ENCODE measurements around the gene IQCB1. TPM values are rescaled to one million over a fixed set of nuclear protein-coding genes. Genes with fewer than 3 reads are reported as not detected.
"Not testable (repeated sequence)": the region's sequence is repeated elsewhere in the genome, so short reads cannot be mapped to it uniquely, and the experiment has no call there.

IQCB1 gene
- total RNA-seq, 1 donor from 2014 or later = 8.5 TPM

DNA sequence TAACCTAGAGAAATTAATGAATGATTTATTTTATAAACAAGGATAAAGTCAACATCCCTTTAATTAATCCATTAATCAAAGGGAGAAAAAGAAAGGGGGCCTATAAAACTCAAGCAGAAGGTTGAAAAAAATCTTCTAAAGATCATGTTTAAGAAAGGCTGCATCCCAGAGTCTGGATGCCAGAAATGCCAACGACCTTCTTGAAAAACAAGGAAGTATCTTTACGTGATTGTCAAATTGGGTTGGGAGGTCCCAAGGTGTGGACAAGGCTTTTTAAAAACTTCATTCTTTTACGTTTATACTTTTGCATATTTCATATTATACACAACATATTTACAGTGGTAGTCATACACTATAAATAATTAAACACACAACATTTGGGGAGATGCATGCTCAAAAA lies 86.9 kb downstream of the IQCB1 start:
- H3K4me1 Mint-ChIP-seq (ENCODE audit: low read depth, unreplicated experiment) = no peaks in the 10 kb centered on the region
- no peak overlapping the region for H3K4me3 Mint-ChIP-seq (ENCODE audit: unreplicated experiment)
- H3K27me3 Mint-ChIP-seq (ENCODE audit: unreplicated experiment) = no peaks in the 10 kb centered on the region
- no peaks in the 10 kb centered on the region for H3K36me3 Mint-ChIP-seq (ENCODE audit: unreplicated experiment)
- H3K9me3 Mint-ChIP-seq (ENCODE audit: unreplicated experiment) = no peaks in the 10 kb centered on the region
- TF ChIP-seq, protein P1, sequence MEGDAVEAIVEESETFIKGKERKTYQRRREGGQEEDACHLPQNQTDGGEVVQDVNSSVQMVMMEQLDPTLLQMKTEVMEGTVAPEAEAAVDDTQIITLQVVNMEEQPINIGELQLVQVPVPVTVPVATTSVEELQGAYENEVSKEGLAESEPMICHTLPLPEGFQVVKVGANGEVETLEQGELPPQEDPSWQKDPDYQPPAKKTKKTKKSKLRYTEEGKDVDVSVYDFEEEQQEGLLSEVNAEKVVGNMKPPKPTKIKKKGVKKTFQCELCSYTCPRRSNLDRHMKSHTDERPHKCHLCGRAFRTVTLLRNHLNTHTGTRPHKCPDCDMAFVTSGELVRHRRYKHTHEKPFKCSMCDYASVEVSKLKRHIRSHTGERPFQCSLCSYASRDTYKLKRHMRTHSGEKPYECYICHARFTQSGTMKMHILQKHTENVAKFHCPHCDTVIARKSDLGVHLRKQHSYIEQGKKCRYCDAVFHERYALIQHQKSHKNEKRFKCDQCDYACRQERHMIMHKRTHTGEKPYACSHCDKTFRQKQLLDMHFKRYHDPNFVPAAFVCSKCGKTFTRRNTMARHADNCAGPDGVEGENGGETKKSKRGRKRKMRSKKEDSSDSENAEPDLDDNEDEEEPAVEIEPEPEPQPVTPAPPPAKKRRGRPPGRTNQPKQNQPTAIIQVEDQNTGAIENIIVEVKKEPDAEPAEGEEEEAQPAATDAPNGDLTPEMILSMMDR (IDR thresholded peaks at IDR 0.05; ENCODE audit: partially characterized antibody, unreplicated experiment) = no peak
- DNase-seq = no peak
- no peak overlapping the region for H3K27ac Mint-ChIP-seq (ENCODE audit: unreplicated experiment)

DNA sequence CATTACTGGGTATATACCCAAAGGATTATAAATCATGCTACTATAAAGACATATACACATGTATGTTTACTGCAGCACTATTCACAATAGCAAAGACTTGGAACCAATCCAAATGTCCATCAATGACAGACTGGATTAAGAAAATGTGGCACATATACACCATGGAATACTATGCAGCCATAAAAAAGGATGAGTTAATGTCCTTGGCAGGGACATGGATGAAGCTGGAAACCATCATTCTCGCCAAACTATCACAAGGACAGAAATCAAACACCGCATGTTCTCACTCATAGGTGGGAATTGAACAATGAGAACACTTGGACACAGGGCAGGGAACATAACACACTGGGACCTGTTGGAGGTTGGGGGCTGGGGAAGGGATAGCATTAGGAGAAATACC lies 91.8 kb downstream of the IQCB1 start:
- H3K27me3 Mint-ChIP-seq (ENCODE audit: unreplicated experiment); DNase-seq; H3K4me1 Mint-ChIP-seq (ENCODE audit: low read depth, unreplicated experiment); H3K27ac Mint-ChIP-seq (ENCODE audit: unreplicated experiment); H3K4me3 Mint-ChIP-seq (ENCODE audit: unreplicated experiment); H3K9me3 Mint-ChIP-seq (ENCODE audit: unreplicated experiment); H3K36me3 Mint-ChIP-seq (ENCODE audit: unreplicated experiment): not testable (repeated sequence)

DNA sequence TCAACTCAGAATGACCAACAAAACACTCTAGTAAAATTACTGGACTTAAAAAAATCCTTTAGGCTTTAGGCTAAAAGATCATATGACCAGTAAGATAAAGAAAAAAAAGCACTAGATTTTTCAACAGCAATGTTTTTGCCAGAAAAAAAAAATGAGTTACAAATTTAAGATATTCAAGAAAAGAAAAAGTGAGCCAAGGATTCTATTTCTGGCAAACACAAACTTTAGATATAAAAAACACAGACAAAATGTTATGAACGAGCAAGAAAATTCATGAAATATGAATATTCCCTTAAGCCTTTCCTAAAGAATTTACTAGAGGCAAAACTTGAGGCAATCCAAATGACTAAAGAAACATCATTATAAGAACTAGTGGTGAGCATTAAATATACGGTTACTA lies 94.0 kb downstream of the IQCB1 start:
- no peaks in the 10 kb centered on the region for H3K4me1 Mint-ChIP-seq (ENCODE audit: low read depth, unreplicated experiment)
- peaks cover 1% of the 10 kb centered on the region for H3K9me3 Mint-ChIP-seq (ENCODE audit: unreplicated experiment)
- DNase-seq = no peak
- H3K27me3 Mint-ChIP-seq (ENCODE audit: unreplicated experiment) = no peaks in the 10 kb centered on the region
- TF ChIP-seq, protein P1 (IDR thresholded peaks at IDR 0.05; ENCODE audit: partially characterized antibody, unreplicated experiment) = no peak
- H3K36me3 Mint-ChIP-seq (ENCODE audit: unreplicated experiment) = no peaks in the 10 kb centered on the region
- H3K4me3 Mint-ChIP-seq (ENCODE audit: unreplicated experiment) = no peak overlapping the region
- no peak overlapping the region for H3K27ac Mint-ChIP-seq (ENCODE audit: unreplicated experiment)

DNA sequence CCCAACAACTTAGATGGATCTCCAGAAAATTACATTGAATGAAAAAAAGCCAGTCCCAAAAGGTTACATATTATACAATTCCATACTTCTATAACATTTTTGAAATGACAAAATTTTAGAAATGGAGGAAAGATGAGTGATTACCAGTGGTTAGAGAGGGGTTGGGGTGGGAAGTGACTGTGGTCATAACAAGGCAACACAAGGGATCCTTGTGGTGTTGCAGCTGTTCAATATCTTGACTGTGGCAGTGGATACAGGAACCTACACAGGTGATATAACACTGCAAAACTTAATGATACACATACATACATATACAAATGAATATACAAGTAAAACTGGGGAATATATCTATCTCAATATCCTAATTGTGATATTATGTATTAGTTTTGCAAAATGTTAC lies 95.0 kb downstream of the IQCB1 start:
- peaks cover 1% of the 10 kb centered on the region for H3K9me3 Mint-ChIP-seq (ENCODE audit: unreplicated experiment)
- no peaks in the 10 kb centered on the region for H3K27me3 Mint-ChIP-seq (ENCODE audit: unreplicated experiment)
- no peak overlapping the region for H3K27ac Mint-ChIP-seq (ENCODE audit: unreplicated experiment)
- no peak overlapping the region for H3K4me3 Mint-ChIP-seq (ENCODE audit: unreplicated experiment)
- TF ChIP-seq, protein P1 (IDR thresholded peaks at IDR 0.05; ENCODE audit: partially characterized antibody, unreplicated experiment) = no peak
- H3K36me3 Mint-ChIP-seq (ENCODE audit: unreplicated experiment) = no peaks in the 10 kb centered on the region
- no peak for DNase-seq
- H3K4me1 Mint-ChIP-seq (ENCODE audit: low read depth, unreplicated experiment) = no peaks in the 10 kb centered on the region

DNA sequence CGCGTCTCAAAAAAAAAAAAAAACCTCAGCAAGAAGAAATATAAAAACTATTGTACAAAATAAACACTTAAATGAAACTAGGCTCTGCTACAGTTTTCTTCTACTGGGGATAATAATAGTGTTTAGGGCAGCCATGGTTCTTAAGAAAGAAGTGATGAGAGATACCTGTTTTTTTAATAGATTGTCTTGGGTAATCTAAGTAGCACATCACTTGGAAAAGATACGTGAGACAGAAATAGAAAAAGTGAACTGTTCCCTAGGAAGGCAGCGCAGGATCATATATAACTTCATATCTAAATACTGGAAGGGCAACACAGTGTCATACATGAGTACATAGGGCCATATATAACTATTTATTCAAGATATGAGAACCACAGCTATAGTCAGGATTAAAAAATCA lies 97.2 kb downstream of the IQCB1 start:
- no peak for DNase-seq
- H3K36me3 Mint-ChIP-seq (ENCODE audit: unreplicated experiment) = no peaks in the 10 kb centered on the region
- no peak overlapping the region for H3K27ac Mint-ChIP-seq (ENCODE audit: unreplicated experiment)
- TF ChIP-seq, protein P1 (IDR thresholded peaks at IDR 0.05; ENCODE audit: partially characterized antibody, unreplicated experiment) = no peak
- no peak overlapping the region for H3K4me3 Mint-ChIP-seq (ENCODE audit: unreplicated experiment)
- peaks cover 1% of the 10 kb centered on the region for H3K9me3 Mint-ChIP-seq (ENCODE audit: unreplicated experiment)
- no peaks in the 10 kb centered on the region for H3K27me3 Mint-ChIP-seq (ENCODE audit: unreplicated experiment)
- no peaks in the 10 kb centered on the region for H3K4me1 Mint-ChIP-seq (ENCODE audit: low read depth, unreplicated experiment)

DNA sequence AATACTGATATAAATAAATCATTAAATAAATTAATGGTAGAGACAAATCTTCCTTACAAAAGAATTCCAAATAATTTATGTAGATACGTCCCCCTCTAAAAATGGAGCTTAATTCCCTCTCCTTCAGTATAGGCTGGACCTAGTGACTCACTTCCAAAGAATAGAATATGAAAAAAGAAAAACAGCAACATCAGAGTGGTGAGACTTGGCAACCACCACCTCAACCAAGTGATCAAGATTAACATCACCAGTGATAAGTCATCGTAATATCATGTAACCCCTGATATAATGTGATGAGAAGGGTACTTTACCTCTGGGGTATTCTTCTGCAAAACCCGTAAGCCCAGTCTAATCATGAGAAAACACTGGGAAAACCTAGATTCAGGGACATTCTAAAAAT lies 98.7 kb downstream of the IQCB1 start:
- TF ChIP-seq, protein P1 (IDR thresholded peaks at IDR 0.05; ENCODE audit: partially characterized antibody, unreplicated experiment) = no peak
- Mint-ChIP-seq H3K27me3 (ENCODE audit: unreplicated experiment) (no peaks in the 10 kb centered on the region), H3K9me3 (ENCODE audit: unreplicated experiment) (no peaks in the 10 kb centered on the region), H3K27ac (ENCODE audit: unreplicated experiment) (no peak overlapping the region), H3K4me3 (ENCODE audit: unreplicated experiment) (no peak overlapping the region), H3K4me1 (ENCODE audit: low read depth, unreplicated experiment) (no peaks in the 10 kb centered on the region), H3K36me3 (ENCODE audit: unreplicated experiment) (no peaks in the 10 kb centered on the region)
- DNase-seq = no peak

All from glutamatergic neuron (in vitro differentiated cells).